Adrenal gland (tissue), 12 donors: ENCODE results near the gene KCTD20. TPM values are rescaled to one million over a fixed set of nuclear protein-coding genes. Genes with fewer than 3 reads are reported as not detected.
"Not testable (repeated sequence)": the region's sequence is repeated elsewhere in the genome, so short reads cannot be mapped to it uniquely, and the experiment has no call there.

Experiments
- DNase-seq, 7 donors: peaks; one replicate each; pipeline ENCODE4 v3.0.0-alpha.2; 2019 to 2020
- H3K27ac ChIP-seq, 5 donors: fragments of 200-600 bp; sonication (generic) in 4 of 5; 1 replicate in 3 of 5; 2 replicates in 2 of 5; pipeline versions ENCODE4 v1.5.1 to v1.8.0; 2016 to 2020; ENCODE audit warnings: mild to moderate bottlenecking in 1 of 5
- H3K27me3 ChIP-seq: fragments of 200-600 bp; 2 replicates; pipeline ENCODE4 v1.8.0; 2021
- H3K36me3 ChIP-seq, 2 donors: fragments of 200-600 bp; replicated peaks in 1 of 2; 1 replicate in 1 of 2; 2 replicates in 1 of 2; pipeline versions ENCODE4 v1.5.1 to v1.8.0; 2018 to 2022
- H3K4me1 ChIP-seq, 2 donors: fragments of 200-600 bp; replicated peaks in 1 of 2; 1 replicate in 1 of 2; 2 replicates in 1 of 2; pipeline versions ENCODE4 v1.5.1 to v1.8.0; 2018 to 2021
- H3K4me3 ChIP-seq, 4 donors: fragments of 200-600 bp; sonication (generic) in 3 of 4; one replicate each; pipeline ENCODE4 v1.5.1; 2016 to 2018
- H3K9me3 ChIP-seq, 3 donors: fragments of 200-600 bp; sonication (generic) in 1 of 3; replicated peaks in 1 of 3; 1 replicate in 2 of 3; 2 replicates in 1 of 3; pipeline versions ENCODE4 v1.5.1 to v1.8.0; 2016 to 2021
- CTCF ChIP-seq, 6 experiments: fragments of 450-650 bp in 4 of 6; fragments of 200-600 bp in 2 of 6; sonication (generic) in 1 of 6; IDR thresholded peaks; 1 replicate in 5 of 6; 2 replicates in 1 of 6; pipeline versions ENCODE4 v1.5.1 to v1.8.0; 2016 to 2021; ENCODE audit warnings: antibody characterized with exemption in 6 of 6, mild to moderate bottlenecking in 2 of 6, moderate library complexity in 1 of 6
- POLR2A ChIP-seq, 2 donors: fragments of 450-650 bp; IDR thresholded peaks; one replicate each; pipeline ENCODE4 v1.6.1; 2017; ENCODE audit warnings: antibody characterized with exemption in 2 of 2, mild to moderate bottlenecking in 2 of 2, moderate library complexity in 1 of 2
- WGBS, 4 donors: extraction: QIAGEN DNeasy Blood & Tissue Kit in 2 of 4; methylation state at CpG; one replicate each; pipeline versions ENCODE4 v1.1.5 to v1.1.7; 2013 to 2017; 5-methylcytosine and 5-hydroxymethylcytosine counted together
- intact Hi-C, 2 donors: fragments of 100-400 bp; cut with DNase I; formaldehyde crosslinking; loops; one replicate each; pipeline versions ENCODE4 v1.14.1 to v1.15.0; 2022 to 2023
- polyA plus RNA-seq, 3 donors: library from polyadenylated mRNA; stranded (reverse); fragments of 200-250 nt in 2 of 3; fragments of 350-450 nt in 1 of 3; fragmentation: Illumina TruSeq in 1 of 3; extraction: RNeasy Lipid Tissue Mini Kit (QIAGEN cat#74804) in 1 of 3; gene quantifications; one replicate each; pipeline ENCODE4 v1.2.3, GENCODE V29; 2013 to 2014
- total RNA-seq, 9 donors: library from RNA; depleted of rRNA in 4 of 9; stranded (reverse); fragments of >200 nt in 4 of 9; fragments of 120-200 nt in 1 of 9; fragmentation: NEBNext Ultra II Directional in 1 of 9; extraction: Animal tissue kit (Norgen Biotek cat#: 25700) in 1 of 9; gene quantifications; one replicate each; pipeline versions ENCODE4 v1.1.0 to v1.2.4, GENCODE V29; 2013 to 2023
- donor health status: healthy with polysubstance abuse.
- donor health status: Bipolar disorder and iron deficiency.
- donor health status: DM: yes; HTN: yes; CAD: no.
- donor health status: DM: no; HTN: no; CAD: no.
- donor health status: DM: no; HTN: no; CAD: no.
- donor health status: DM: yes; HTN: yes; CAD: no.

KCTD20 gene
- total and polyA plus RNA-seq, 12 donors: 15.3 to 78.0 (median 54.4) TPM

DNA sequence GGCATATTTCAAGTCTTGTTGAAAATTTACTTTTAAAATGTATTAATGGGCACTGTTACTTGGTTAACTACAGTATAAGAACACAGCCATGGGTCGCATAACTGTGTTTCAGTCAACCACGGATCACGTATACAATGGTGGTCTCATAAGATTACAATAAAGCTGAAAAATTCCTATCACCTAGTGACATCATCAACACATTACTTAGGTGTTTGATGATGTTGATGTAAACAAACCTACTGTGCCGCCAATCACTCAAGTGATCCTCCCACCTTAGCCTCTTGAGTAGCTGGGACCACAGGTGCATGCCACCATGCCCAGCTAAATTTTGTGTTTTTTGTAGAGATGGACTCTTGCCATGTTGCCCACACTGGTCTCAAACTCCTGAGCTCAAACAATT lies 38.6 kb upstream of the KCTD20 start:
- no peaks in the 10 kb centered on the region for H3K9me3 ChIP-seq
- H3K36me3 ChIP-seq: no peaks in the 10 kb centered on the region
- H3K4me1 ChIP-seq: no peaks in the 10 kb centered on the region
- no peaks in the 10 kb centered on the region for H3K27me3 ChIP-seq
- no peak for DNase-seq
- TF ChIP-seq CTCF (IDR thresholded peaks at IDR 0.05) (no peak), POLR2A (IDR thresholded peaks at IDR 0.05) (no peak)
- intact Hi-C loops: no loop called here
- WGBS, 4 donors: 86 to 97% (median 95%) methylated on average over 4 of the region's 4 CpGs
- no peak overlapping the region for H3K4me3 ChIP-seq
- no peak overlapping the region for H3K27ac ChIP-seq

- WGBS, 4 donors: 71 to 81% (median 73%) methylated on average over 5 of the region's 5 CpGs
- H3K27me3 ChIP-seq, H3K36me3 ChIP-seq, H3K4me1 ChIP-seq, H3K27ac ChIP-seq, DNase-seq, H3K9me3 ChIP-seq, H3K4me3 ChIP-seq: not testable (repeated sequence)
- intact Hi-C loops: loop anchor here in 1 of 2 donors (10.0 kb wide), 1 partner anchor 315 kb away; no protein-coding TSS in a partner anchor
Observed at GRCh38 chr6:36409718-36410117, 33.1 kb upstream of the KCTD20 start.

- H3K27me3 ChIP-seq: no peaks in the 10 kb centered on the region
- DNase-seq: no peak
- H3K27ac ChIP-seq: no peak overlapping the region
- TF ChIP-seq CTCF (IDR thresholded peaks at IDR 0.05) (no peak), POLR2A (IDR thresholded peaks at IDR 0.05) (no peak)
- intact Hi-C loops: loop anchor here in 1 of 2 donors (10.0 kb wide), 1 partner anchor 311 kb away; no protein-coding TSS in a partner anchor
- 76 to 86% (median 83%) methylated on average over 4 of the region's 4 CpGs for WGBS, 4 donors
- no peak overlapping the region for H3K4me3 ChIP-seq
- no peaks in the 10 kb centered on the region for H3K9me3 ChIP-seq
- no peaks in the 10 kb centered on the region for H3K4me1 ChIP-seq
- no peaks in the 10 kb centered on the region for H3K36me3 ChIP-seq
Observed at GRCh38 chr6:36413489-36414480, 29.0 kb upstream of the KCTD20 start.

DNA sequence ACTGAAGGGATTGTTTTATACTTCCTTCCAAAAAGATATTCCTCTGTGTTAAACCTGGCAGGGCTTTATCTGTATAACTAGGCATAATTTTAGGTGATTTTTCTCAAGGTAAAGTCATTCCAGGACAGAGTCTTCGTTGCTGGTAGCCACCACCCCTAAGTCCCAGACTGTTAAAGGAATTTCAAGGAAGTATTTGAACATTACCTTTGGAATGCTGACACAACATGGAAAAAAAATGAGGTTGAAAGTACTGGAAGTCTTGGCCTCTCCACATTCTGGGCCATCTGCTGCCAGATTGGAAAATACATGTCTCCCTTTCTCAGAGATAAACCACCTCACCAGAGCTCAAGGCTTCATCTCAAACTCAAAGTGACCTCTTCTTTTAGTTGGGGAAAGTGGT lies 28.3 kb upstream of the KCTD20 start:
- Histone ChIP-seq H3K27me3 (no peaks in the 10 kb centered on the region), H3K4me1 (no peaks in the 10 kb centered on the region), H3K27ac (no peak overlapping the region), H3K36me3 (no peaks in the 10 kb centered on the region), H3K4me3 (no peak overlapping the region), H3K9me3 (no peaks in the 10 kb centered on the region)
- TF ChIP-seq CTCF (IDR thresholded peaks at IDR 0.05): no peak
- TF ChIP-seq POLR2A (IDR thresholded peaks at IDR 0.05): no peak
- 10 to 41% (median 35%) methylated on average over 1 of the region's 1 CpG for WGBS, 4 donors
- intact Hi-C loops: loop anchor here in 1 of 2 donors (10.0 kb wide), 1 partner anchor 310 kb away; no protein-coding TSS in a partner anchor
- no peak for DNase-seq
